Measurements from ENCODE around the gene TMEM45B. TPM values are rescaled to one million over a fixed set of nuclear protein-coding genes. Genes with fewer than 3 reads are reported as not detected.
A peak's percentile ranks its signal among the peaks of the same experiment; 100 is the strongest.
"Not testable (repeated sequence)": the region's sequence is repeated elsewhere in the genome, so short reads cannot be mapped to it uniquely, and the experiment has no call there.

The TMEM45B gene
- total RNA-seq, 3 donors from 2014 or later (not counting 1 experiment from before 2014, with no cell fraction given): 0.40 TPM; not detected in 2

GRCh38 chr11:129768356-129768755 lies 47.3 kb upstream of the TMEM45B start:
- intact Hi-C loops (cut with micrococcal nuclease): no loop called here
- H3K36me3 Mint-ChIP-seq: peaks cover 6% of the 10 kb centered on the region
- WGBS (ENCODE audit: insufficient coverage): 100% methylated on average over 1 of the region's 1 CpG
- no peak for DNase-seq
- H3K36me3 ChIP-seq (ENCODE audit: control insufficient read depth, insufficient read depth, low read length): no peaks in the 10 kb centered on the region
- TF ChIP-seq CTCF (IDR thresholded peaks at IDR 0.05): no peak
- no peaks in the 10 kb centered on the region for H3K27me3 ChIP-seq (ENCODE audit: control insufficient read depth, insufficient read depth, low read length)
- no peak overlapping the region for H3K4me3 Mint-ChIP-seq
- H3K9me3 ChIP-seq (ENCODE audit: control insufficient read depth, insufficient read depth, low read length): no peaks in the 10 kb centered on the region
- H3K9me3 Mint-ChIP-seq: peaks cover 0 to 5% of the 10 kb centered on the region in 2 donors
- H3K4me1 Mint-ChIP-seq: peaks cover 0 to 5% of the 10 kb centered on the region in 2 donors
- peaks cover 0 to 17% of the 10 kb centered on the region in 2 donors for H3K27me3 Mint-ChIP-seq (ENCODE audit: low read depth in 2 of 2)
- H3K4me3 ChIP-seq (ENCODE audit: low read length): no peak overlapping the region
- no peak for ATAC-seq
- no peaks in the 10 kb centered on the region for H3K4me1 ChIP-seq (ENCODE audit: control insufficient read depth, insufficient read depth, low read length)
- H3K27ac ChIP-seq (ENCODE audit: low read length): no peak overlapping the region
- H3K27ac Mint-ChIP-seq: no peak overlapping the region

- H3K27ac Mint-ChIP-seq: no peak overlapping the region
- TF ChIP-seq CTCF (IDR thresholded peaks at IDR 0.05): no peak
- Histone ChIP-seq H3K4me3 (ENCODE audit: low read length) (no peak overlapping the region), H3K9me3 (ENCODE audit: control insufficient read depth, insufficient read depth, low read length) (no peaks in the 10 kb centered on the region), H3K27ac (ENCODE audit: low read length) (no peak overlapping the region), H3K36me3 (ENCODE audit: control insufficient read depth, insufficient read depth, low read length) (no peaks in the 10 kb centered on the region), H3K27me3 (ENCODE audit: control insufficient read depth, insufficient read depth, low read length) (no peaks in the 10 kb centered on the region), H3K4me1 (ENCODE audit: control insufficient read depth, insufficient read depth, low read length) (no peaks in the 10 kb centered on the region)
- H3K4me3 Mint-ChIP-seq: no peak overlapping the region
- H3K4me1 Mint-ChIP-seq: peaks cover 0 to 5% of the 10 kb centered on the region in 2 donors
- DNase-seq (no peak), ATAC-seq (no peak)
- intact Hi-C loops (cut with micrococcal nuclease): no loop called here
- H3K27me3 Mint-ChIP-seq (ENCODE audit: low read depth in 2 of 2): peaks cover 0 to 17% of the 10 kb centered on the region in 2 donors
- H3K36me3 Mint-ChIP-seq: peaks cover 6% of the 10 kb centered on the region
- H3K9me3 Mint-ChIP-seq: peaks cover 0 to 5% of the 10 kb centered on the region in 2 donors
These were observed 46.6 kb upstream of the TMEM45B start for GRCh38 chr11:129769059-129769458.

- Mint-ChIP-seq H3K9me3 (peaks cover 0 to 5% of the 10 kb centered on the region in 2 donors), H3K36me3 (peaks cover 6% of the 10 kb centered on the region), H3K27me3 (ENCODE audit: low read depth in 2 of 2) (peaks cover 0 to 17% of the 10 kb centered on the region in 2 donors), H3K4me3 (no peak overlapping the region), H3K4me1 (peaks cover 0 to 5% of the 10 kb centered on the region in 2 donors), H3K27ac (no peak overlapping the region)
- Histone ChIP-seq H3K36me3 (ENCODE audit: control insufficient read depth, insufficient read depth, low read length) (no peaks in the 10 kb centered on the region), H3K4me1 (ENCODE audit: control insufficient read depth, insufficient read depth, low read length) (no peaks in the 10 kb centered on the region), H3K27ac (ENCODE audit: low read length) (no peak overlapping the region), H3K27me3 (ENCODE audit: control insufficient read depth, insufficient read depth, low read length) (no peaks in the 10 kb centered on the region), H3K4me3 (ENCODE audit: low read length) (no peak overlapping the region), H3K9me3 (ENCODE audit: control insufficient read depth, insufficient read depth, low read length) (no peaks in the 10 kb centered on the region)
- WGBS (ENCODE audit: insufficient coverage): 70% methylated on average over 1 of the region's 1 CpG
- DNase-seq: no peak
- no peak for TF ChIP-seq CTCF (IDR thresholded peaks at IDR 0.05)
- ATAC-seq: no peak
- intact Hi-C loops (cut with micrococcal nuclease): no loop called here
These were observed 44.7 kb upstream of the TMEM45B start for GRCh38 chr11:129770993-129771392.

GRCh38 chr11:129771456-129771855 lies 44.2 kb upstream of the TMEM45B start:
- H3K4me3 Mint-ChIP-seq; H3K36me3 Mint-ChIP-seq; H3K27ac Mint-ChIP-seq; intact Hi-C loops (cut with micrococcal nuclease); H3K36me3 ChIP-seq (ENCODE audit: control insufficient read depth, insufficient read depth, low read length); H3K4me1 ChIP-seq (ENCODE audit: control insufficient read depth, insufficient read depth, low read length); ATAC-seq; H3K4me3 ChIP-seq (ENCODE audit: low read length); H3K9me3 Mint-ChIP-seq; H3K9me3 ChIP-seq (ENCODE audit: control insufficient read depth, insufficient read depth, low read length); H3K4me1 Mint-ChIP-seq; H3K27ac ChIP-seq (ENCODE audit: low read length); H3K27me3 ChIP-seq (ENCODE audit: control insufficient read depth, insufficient read depth, low read length): not testable (repeated sequence)
- peaks cover 0 to 17% of the 10 kb centered on the region in 2 donors for H3K27me3 Mint-ChIP-seq (ENCODE audit: low read depth in 2 of 2)
- DNase-seq: peak in 1 of 2 donors; percentile 15
- no CpG with 5 or more reads among the region's 1 CpG for WGBS (ENCODE audit: insufficient coverage)
